NOMO-1 (cell line): ENCODE data around the gene HSP90AA1.
A peak's percentile ranks its signal among the peaks of the same experiment; 100 is the strongest.
"Not testable (repeated sequence)": the region's sequence is repeated elsewhere in the genome, so short reads cannot be mapped to it uniquely, and the experiment has no call there.

Experiments
- DNase-seq, 2 experiments: peaks; one replicate each; lab custom pipeline; 2025; ENCODE audit not compliant: unreplicated experiment in 2 of 2; lab: John Stamatoyannopoulos, UW

HSP90AA1 gene

GRCh38 chr14:102095231-102095870 is 8.5 kb upstream of the HSP90AA1 start:
- no peak for DNase-seq

- no peak for DNase-seq
Observed at GRCh38 chr14:102094101-102094500, 7.3 kb upstream of the HSP90AA1 start.

DNA sequence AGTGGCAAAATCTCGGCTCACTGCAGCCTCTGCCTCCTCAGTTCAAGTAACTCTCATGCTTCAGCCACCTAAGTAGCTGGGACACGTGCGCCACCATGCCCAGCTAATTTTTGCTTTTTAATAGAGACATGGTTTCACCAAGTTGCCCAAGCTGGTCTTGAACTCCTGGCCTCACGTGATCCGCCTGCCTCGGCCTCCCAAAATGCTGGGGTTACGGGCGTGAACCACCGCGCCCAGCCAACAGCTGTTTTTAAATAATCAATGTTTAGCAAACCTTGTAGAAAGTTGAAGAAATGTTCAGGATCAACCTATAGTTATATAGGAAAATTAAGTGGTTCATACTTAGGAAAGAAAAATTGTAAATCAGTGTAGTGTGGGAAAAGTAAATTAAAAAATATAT is 6.0 kb upstream of the HSP90AA1 start:
- no peak for DNase-seq

DNA sequence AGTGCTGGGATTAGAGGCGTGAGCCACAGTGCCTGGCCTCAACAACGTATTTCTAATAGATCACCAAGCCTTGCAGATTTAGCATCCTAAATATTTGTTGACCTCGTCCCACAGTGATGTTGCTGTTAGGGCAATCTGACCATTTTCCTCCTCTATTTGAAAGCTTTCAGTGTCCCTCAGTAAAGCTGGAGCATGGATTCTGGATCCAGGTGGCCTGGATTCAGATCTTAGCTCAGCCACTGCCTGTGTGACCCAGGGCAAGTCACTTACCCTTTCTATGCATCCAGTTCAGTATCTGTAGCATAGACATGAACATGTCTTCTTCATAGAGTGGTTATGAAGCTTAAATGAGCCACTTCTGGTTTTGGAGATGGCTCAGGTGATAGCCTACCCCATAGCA is 3.9 kb upstream of the HSP90AA1 start:
- DNase-seq = no peak

DNA sequence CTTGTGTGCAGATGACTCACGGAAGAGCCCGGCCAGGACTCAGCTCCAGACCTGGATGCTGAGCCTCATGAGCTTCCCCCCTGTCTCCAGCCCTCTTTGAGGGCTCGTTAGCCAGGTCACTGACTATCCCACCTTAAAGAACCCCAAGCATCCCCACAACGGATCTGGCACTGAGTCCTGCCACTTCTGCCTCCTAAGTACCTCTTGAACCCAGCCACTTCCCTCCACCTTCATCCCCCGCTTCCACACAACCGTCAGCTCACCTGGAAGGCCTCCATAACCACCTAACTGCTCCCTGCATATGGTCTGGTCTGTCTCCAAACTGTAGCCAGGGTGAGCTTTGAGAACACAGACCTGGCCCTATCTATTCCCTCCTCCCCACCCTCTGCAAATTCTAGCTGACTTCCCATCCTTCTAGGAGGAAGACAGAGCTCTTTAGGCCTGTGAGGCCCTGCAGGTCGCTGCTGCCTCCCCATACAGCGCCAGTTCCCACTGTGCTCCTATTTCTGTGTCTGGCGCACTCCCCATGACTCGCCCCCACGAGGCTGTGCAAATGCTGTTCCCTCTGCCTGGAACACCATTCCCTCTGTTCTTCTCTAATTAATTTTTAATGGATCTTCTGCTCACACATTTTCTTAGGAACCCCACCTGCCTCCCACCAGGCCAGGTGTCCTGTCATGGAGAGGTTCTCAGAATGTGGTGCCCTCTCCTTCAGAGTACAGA is 2.9 kb upstream of the HSP90AA1 start:
- no peak for DNase-seq

- peak; percentile 79 to 82 for DNase-seq
Observed at GRCh38 chr14:102088012-102088792, 1.4 kb upstream of the HSP90AA1 start.

DNA sequence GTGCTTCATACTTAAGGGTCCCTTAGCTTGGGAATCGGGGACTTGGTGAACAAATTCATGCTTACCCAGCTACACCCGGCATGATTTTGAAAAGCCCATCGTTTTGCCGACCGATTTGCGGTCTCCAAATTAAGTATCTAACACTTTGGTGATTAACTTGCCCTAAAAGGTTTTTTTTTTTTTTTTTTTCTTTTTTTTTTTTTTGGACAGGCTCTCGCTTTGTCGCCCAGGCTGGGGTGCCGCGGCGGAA is 843 bp upstream of the HSP90AA1 start:
- peak; percentile 34 to 49 for DNase-seq

DNA sequence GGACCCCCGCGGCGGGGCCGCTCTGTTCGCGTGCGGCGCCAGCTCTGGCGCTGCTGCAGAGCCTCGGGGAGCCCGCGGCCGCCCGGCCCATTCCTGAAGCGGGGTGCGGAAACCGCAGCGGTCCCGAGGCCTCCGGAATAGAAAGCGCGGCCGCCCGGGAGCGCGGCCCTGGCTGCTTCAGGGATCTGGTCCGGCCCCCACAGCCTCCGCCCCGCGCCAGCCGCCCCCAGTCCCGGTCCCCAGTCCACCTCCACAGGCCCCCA is 204 bp downstream of the HSP90AA1 start:
- DNase-seq = no peak

GRCh38 chr14:102085948-102086708 is 716 bp downstream of the HSP90AA1 start:
- peak; percentile 42 to 62 for DNase-seq

DNA sequence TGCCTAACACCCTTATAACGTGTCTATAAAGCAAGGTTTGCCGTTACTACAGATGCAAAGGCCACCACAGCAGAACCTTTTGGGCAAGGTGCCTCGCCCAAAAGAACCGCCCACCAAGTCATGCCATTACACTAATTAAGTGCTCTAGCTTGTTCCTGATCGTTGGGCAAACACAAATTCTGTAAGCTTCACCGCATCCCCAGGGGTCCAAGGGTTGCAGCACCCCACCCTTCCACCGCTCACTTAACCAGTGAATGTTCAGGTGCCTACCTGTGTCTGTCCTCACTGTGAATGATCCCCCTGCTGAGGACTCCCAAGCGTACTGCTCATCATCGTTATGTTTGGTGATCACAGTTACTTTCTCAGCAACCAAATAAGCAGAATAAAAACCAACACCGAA is 1.4 kb downstream of the HSP90AA1 start:
- no peak for DNase-seq

GRCh38 chr14:102084931-102085330 is 1.9 kb downstream of the HSP90AA1 start:
- DNase-seq = no peak

DNA sequence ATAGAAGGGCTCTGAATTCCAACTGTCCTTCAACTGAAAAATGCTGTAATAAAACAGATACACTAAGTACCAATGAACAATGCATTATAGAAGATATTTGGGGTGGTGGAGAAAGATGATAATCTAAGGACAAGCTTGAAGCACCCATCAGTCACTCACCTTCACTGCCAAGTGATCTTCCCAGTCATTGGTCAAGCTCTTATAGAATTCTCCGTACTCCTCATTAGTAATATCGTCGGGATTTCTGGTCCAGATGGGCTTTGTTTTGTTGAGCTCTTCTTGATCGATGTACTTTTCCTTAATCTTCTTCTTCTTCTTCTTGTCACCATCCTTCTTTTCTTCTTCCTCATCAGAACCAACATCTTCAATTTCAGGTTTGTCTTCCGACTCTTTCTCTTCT is 2.3 kb downstream of the HSP90AA1 start:
- DNase-seq = not testable (repeated sequence)

GRCh38 chr14:102081231-102082080 is 5.4 kb downstream of the HSP90AA1 start:
- DNase-seq = no peak

DNA sequence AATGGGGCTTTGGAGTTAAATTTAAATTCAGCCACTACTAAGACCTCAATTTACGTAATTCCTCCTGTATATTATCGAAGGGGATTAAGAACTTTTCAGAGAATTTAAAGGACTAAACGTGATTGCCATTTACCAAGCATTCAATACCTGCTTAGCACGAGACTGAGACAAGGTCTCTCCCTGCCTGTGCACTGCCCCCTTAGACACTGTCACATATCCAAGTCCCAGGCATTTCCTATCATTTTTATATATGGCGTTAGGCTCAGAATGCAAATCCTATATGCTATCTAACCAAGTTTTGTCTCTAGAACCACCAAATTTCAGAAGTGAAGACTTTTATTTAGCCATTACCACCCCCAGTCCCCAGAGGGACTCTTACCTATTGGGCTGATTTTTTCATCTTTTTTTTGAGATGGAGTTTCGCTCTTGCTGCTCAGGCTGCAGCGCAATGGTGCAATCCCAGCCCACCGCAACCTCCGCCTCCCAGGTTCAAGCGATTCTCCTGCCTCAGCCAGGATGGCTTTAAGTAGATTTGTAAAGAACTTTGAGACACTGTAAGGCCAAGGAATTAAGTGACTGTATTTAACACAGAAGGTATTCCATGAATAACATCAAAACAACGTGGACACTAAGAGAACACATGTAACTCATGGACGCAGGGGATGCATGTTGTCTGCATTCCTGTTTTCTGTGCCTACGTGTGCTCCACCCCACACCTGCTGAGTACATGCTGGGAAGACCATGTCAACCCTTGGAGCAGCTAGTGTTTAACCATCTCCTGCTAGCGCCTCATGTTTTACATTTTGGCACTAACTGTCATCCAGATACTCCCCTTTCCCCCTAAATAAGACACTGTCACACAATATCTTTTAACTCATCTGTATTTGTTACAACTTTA is 6.4 kb downstream of the HSP90AA1 start:
- no peak for DNase-seq

DNA sequence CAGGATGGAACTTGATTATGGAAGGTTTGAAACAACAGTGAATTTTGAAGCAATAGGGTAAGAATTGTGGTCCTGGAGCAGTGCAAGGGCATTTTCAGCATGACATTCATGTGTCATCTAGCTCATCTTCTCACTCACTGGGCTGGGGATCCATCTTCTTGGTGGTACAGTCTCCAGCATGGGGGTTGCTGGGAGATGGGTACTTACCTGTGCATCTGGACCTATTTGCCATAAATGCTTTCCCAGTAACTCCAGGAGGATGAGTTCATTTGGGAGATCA is 7.2 kb downstream of the HSP90AA1 start:
- DNase-seq = no peak

DNA sequence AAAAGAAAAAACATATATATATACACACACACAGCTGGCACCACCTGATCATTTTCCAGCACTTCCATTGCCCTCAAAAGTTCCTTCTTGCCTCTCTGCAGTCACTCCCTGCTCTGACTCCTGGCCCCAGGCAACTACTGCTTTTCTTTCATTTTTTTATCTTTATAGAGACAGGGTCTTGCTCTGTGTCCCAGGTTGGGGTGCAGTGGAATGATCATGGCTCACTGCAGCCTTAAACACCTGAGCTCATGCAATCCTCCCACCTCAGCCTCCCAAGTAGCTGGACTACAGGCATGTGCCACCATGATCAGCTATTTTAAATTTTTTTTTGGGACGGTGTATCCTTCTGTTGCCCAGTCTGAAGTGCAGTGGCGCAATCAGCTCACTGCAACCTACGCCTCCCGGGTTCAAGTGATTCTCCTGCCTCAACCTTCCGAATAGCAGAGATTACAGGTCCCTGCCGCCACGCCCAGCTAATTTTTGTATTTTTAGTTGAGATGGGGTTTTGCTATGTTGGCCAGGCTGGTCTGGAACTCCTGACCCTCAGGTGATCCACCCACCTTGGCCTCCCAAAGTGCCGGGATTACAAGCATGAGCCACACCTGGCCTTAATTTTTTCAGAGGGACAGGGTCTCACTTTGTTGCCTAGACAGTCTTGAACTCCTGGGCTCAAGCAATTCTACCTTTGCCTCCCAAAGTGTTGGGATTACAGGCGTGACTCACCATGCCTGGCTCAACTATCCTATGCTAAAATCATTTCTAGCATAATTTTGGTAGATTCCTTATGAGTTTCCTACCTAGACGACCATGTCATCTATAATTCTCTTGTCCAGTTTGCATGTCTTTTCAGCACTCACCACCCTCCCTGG is 7.8 kb downstream of the HSP90AA1 start:
- no peak for DNase-seq

- not testable (repeated sequence) for DNase-seq
Observed at GRCh38 chr14:102078361-102078791, 8.5 kb downstream of the HSP90AA1 start.

GRCh38 chr14:102077382-102077709 is 9.5 kb downstream of the HSP90AA1 start:
- DNase-seq = no peak

- DNase-seq = no peak
Observed at GRCh38 chr14:102075155-102075554, 11.7 kb downstream of the HSP90AA1 start.
